ENCODE measurements around the gene VGLL3. TPM values are rescaled to one million over a fixed set of nuclear protein-coding genes. Genes with fewer than 3 reads are reported as not detected.

Gene VGLL3
- total RNA-seq, 3 donors from 2014 or later: 1.5 to 30.5 (median 6.3) TPM

GRCh38 chr3:87001473-87002098 is 10.6 kb upstream of the VGLL3 start:
- DNase-seq (no peak), ATAC-seq (no peak)
- no peaks in the 10 kb centered on the region for H3K4me1 ChIP-seq (ENCODE audit: low read depth)
- no peaks in the 10 kb centered on the region for H3K9me3 ChIP-seq
- intact Hi-C loops (cut with DNase I, micrococcal nuclease): no loop called here
- no peak overlapping the region for H3K4me3 ChIP-seq
- H3K36me3 ChIP-seq (ENCODE audit: low read depth): no peaks in the 10 kb centered on the region
- no peak for TF ChIP-seq CTCF (IDR thresholded peaks at IDR 0.05)

- ATAC-seq (no peak), DNase-seq (no peak)
- H3K4me1 ChIP-seq (ENCODE audit: low read depth): no peaks in the 10 kb centered on the region
- no peaks in the 10 kb centered on the region for H3K36me3 ChIP-seq (ENCODE audit: low read depth)
- TF ChIP-seq CTCF (IDR thresholded peaks at IDR 0.05): no peak
- no peaks in the 10 kb centered on the region for H3K9me3 ChIP-seq
- intact Hi-C loops (cut with DNase I, micrococcal nuclease): no loop called here
- no peak overlapping the region for H3K4me3 ChIP-seq
These were observed 10.0 kb upstream of the VGLL3 start for GRCh38 chr3:87000940-87001339.

GRCh38 chr3:86998569-86998968 is 7.6 kb upstream of the VGLL3 start:
- no peaks in the 10 kb centered on the region for H3K36me3 ChIP-seq (ENCODE audit: low read depth)
- intact Hi-C loops (cut with DNase I, micrococcal nuclease): no loop called here
- H3K4me1 ChIP-seq (ENCODE audit: low read depth): no peaks in the 10 kb centered on the region
- H3K9me3 ChIP-seq: no peaks in the 10 kb centered on the region
- DNase-seq (no peak), ATAC-seq (no peak)
- no peak for TF ChIP-seq CTCF (IDR thresholded peaks at IDR 0.05)
- no peak overlapping the region for H3K4me3 ChIP-seq

GRCh38 chr3:86996261-86996955 is 5.5 kb upstream of the VGLL3 start:
- no peak overlapping the region for H3K4me3 ChIP-seq
- no peak for DNase-seq
- no peak for ATAC-seq
- no peaks in the 10 kb centered on the region for H3K9me3 ChIP-seq
- TF ChIP-seq CTCF (IDR thresholded peaks at IDR 0.05): no peak
- H3K36me3 ChIP-seq (ENCODE audit: low read depth): no peaks in the 10 kb centered on the region
- H3K4me1 ChIP-seq (ENCODE audit: low read depth): no peaks in the 10 kb centered on the region
- intact Hi-C loops (cut with DNase I, micrococcal nuclease): no loop called here

- TF ChIP-seq CTCF (IDR thresholded peaks at IDR 0.05): no peak
- no peak for DNase-seq
- no peak for ATAC-seq
- no peak overlapping the region for H3K4me3 ChIP-seq
- H3K36me3 ChIP-seq (ENCODE audit: low read depth): no peaks in the 10 kb centered on the region
- H3K4me1 ChIP-seq (ENCODE audit: low read depth): no peaks in the 10 kb centered on the region
- no peaks in the 10 kb centered on the region for H3K9me3 ChIP-seq
- intact Hi-C loops (cut with DNase I, micrococcal nuclease): no loop called here
These were observed 4.6 kb upstream of the VGLL3 start for GRCh38 chr3:86995537-86995936.
